Activated naive CD4-positive, alpha-beta T cell treated with Interleukin-2 at 50 U/mL for 16 hours (primary cell): ENCODE data around the gene STON1.
"Not testable (repeated sequence)": the region's sequence is repeated elsewhere in the genome, so short reads cannot be mapped to it uniquely, and the experiment has no call there.

Experiments
- DNase-seq: peaks from one replicate; pipeline ENCODE4 v3.0.0-alpha.2; 2020

STON1 gene

DNA sequence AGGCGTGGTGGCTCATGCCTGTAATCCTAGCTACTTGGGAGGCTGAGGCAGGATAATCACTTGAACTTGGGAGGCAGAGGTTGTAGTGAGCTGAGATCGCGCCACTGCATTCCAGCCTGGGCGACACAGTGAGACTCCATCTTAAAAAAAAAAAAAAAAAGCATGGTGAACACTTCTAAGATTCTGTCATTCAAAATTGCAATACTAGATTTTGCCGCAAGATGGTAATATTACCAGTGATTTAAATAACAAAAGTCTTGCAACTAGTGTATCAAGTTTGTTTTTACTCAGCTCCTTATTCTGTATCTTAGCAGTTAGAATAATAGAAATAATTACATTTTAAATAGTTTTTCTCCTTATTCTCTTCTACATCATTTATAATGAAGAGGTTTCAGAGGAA lies 92.7 kb downstream of the STON1 start:
- not testable (repeated sequence) for DNase-seq

GRCh38 chr2:48624696-48625095 lies 94.7 kb downstream of the STON1 start:
- DNase-seq = no peak

GRCh38 chr2:48626047-48626446 lies 96.1 kb downstream of the STON1 start:
- no peak for DNase-seq

DNA sequence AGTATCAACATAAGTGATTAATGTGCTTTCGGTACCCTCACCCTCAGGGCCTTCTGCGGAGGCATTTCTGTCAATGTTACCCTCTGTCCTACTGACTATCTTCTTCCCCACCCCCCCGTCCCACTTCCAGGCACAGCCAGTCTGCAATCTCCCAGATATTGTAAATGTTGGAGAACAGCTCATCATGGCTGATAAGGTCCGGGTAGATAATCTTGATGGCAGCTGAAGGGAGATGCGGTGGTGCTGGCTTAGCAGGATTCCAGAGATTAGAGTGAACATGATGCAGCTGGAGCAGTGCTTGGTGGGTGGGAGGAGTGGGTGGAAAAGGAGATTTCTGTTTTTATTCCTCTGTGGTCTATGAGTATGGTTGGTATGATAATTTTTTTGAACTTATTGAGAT lies 103.2 kb downstream of the STON1 start:
- DNase-seq = no peak

DNA sequence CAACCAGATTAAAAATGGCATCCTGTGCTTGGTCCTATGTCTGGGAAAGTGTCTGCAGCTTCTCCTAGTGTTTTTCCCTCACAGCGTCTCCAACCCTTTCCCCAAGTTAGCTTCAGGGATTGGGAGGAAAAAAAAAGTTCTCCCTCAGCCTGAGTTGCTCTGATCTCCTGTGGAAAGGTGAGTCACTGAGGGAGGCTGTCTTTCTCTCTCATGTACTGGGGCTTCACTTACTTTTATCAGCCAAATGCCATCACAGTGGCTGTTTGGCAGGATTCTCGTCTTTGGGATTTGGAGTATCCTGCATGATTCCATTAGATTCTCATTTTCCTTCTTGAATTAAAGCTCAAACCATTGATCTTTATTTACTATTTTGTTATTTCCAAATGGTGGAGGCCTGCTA lies 105.8 kb downstream of the STON1 start:
- no peak for DNase-seq

DNA sequence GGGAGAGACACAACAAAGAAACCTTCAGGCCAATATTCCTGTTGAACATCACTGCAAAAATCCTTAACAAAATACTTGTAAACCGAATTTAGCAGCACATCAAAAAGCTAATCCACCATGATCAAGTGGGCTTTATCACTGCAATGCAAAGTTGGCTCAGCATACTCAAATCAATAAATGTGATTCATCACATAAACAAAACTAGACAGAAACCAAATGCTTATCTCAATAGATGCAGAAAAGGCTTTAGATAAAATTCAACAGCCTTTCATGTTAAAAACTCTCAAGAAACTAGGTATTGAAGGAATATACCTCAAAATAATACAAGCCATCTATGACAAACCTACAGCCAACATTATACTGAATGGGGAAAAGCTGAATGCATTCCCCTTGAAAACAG lies 108.3 kb downstream of the STON1 start:
- no peak for DNase-seq
